ENCODE results near the gene GALNT18.

DNA sequence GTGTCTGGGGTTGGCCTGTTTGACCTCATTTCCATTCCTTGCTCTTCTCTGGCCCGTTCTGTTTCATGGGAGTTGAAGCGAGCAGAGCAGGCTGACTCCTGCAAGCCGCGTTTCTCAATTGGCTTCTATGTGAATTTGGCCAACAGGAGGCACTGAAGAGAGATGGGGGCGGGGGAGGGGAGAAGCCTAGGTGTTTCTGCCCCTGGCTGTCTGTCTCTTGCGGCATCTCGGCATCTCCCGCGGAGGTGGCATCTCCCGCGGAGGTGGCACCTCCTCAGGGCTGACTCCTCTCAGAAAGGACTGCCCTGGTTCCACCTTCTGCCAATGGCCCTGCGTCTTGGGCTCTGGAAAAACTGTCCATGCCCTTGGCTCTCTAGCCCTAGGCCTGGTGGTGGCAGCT lies 143.1 kb downstream of the GALNT18 start:
- TF ChIP-seq MXI1 (conservative IDR thresholded peaks at IDR 0.05; ENCODE audit: poor library complexity, severe bottlenecking) (no peak), EP300 (conservative IDR thresholded peaks at IDR 0.05; ENCODE audit: poor library complexity, severe bottlenecking) (no peak)

Measured in neural cell (in vitro differentiated cells).